Measurements from ENCODE around the gene LRRC23.

LRRC23 gene

GRCh38 chr12:6916426-6917200 lies 12.0 kb downstream of the LRRC23 start:
- H3K27ac ChIP-seq (ENCODE audit: low read length, poor library complexity, severe bottlenecking), result no peak overlapping the region
- H2BK15ac ChIP-seq (ENCODE audit: low read depth, poor library complexity, severe bottlenecking), result no peak overlapping the region
- H4K91ac ChIP-seq (ENCODE audit: low read length), result no peak overlapping the region
- H3K79me1 ChIP-seq (replicated peaks; ENCODE audit: low read length, poor library complexity, severe bottlenecking), result no peaks in the 10 kb centered on the region
- H2AK5ac ChIP-seq (ENCODE audit: low read length, severe bottlenecking), result no peak overlapping the region
- H2BK12ac ChIP-seq (ENCODE audit: low read length in 2 of 2), result no peak overlapping the region
- peak overlapping the region; percentile 15 for H3K9ac ChIP-seq (ENCODE audit: low read length)
- H3K4ac ChIP-seq (ENCODE audit: low read depth in 1 of 2, low read length in 2 of 2), result peak overlapping the region in 1 of 2 experiments; percentile 28
- no peak overlapping the region for H3K18ac ChIP-seq (ENCODE audit: low read depth in 1 of 2, low read length in 2 of 2)
- peaks cover 26% of the 10 kb centered on the region for H3K4me1 ChIP-seq (ENCODE audit: control insufficient read depth, insufficient read depth, low read depth, low read length)
- no peak overlapping the region for H4K8ac ChIP-seq (ENCODE audit: low read length)
- peaks cover 0 to 13% of the 10 kb centered on the region in 2 experiments for H3K27me3 ChIP-seq (ENCODE audit: control insufficient read depth in 1 of 2, insufficient read depth in 1 of 2, low read length in 2 of 2)
- no peak for DNase-seq
- H3K4me3 ChIP-seq (ENCODE audit: insufficient read depth in 1 of 2, low read depth in 1 of 2, low read length in 2 of 2), result no peak overlapping the region
- H3K36me3 ChIP-seq (ENCODE audit: control insufficient read depth in 1 of 2, insufficient read depth in 2 of 2, low read depth in 1 of 2, low read length in 2 of 2), result peaks cover 4 to 36% of the 10 kb centered on the region in 2 experiments
- H3K14ac ChIP-seq (ENCODE audit: low read length in 2 of 2), result no peak overlapping the region
- no peaks in the 10 kb centered on the region for H3K9me3 ChIP-seq (ENCODE audit: control insufficient read depth, low read length)
- H2BK5ac ChIP-seq (ENCODE audit: low read depth, low read length, poor library complexity, severe bottlenecking), result no peak overlapping the region
- 93% methylated on average over 11 of the region's 11 CpGs for WGBS
- H3K4me2 ChIP-seq (ENCODE audit: low read length, poor library complexity, severe bottlenecking), result no peak overlapping the region
- H2BK120ac ChIP-seq (ENCODE audit: low read depth, low read length), result no peak overlapping the region
- H3K23ac ChIP-seq (ENCODE audit: low read length in 2 of 2), result no peak overlapping the region
- no peak overlapping the region for H2AFZ ChIP-seq (ENCODE audit: low read depth, low read length)

- H3K23ac ChIP-seq (ENCODE audit: low read length in 2 of 2), result no peak overlapping the region
- no peak for DNase-seq
- peaks cover 0 to 5% of the 10 kb centered on the region in 2 experiments for H3K27me3 ChIP-seq (ENCODE audit: control insufficient read depth in 1 of 2, insufficient read depth in 1 of 2, low read length in 2 of 2)
- no peak overlapping the region for H2AK5ac ChIP-seq (ENCODE audit: low read length, severe bottlenecking)
- H3K4me1 ChIP-seq (ENCODE audit: control insufficient read depth, insufficient read depth, low read depth, low read length), result peaks cover 30% of the 10 kb centered on the region
- H3K4ac ChIP-seq (ENCODE audit: low read depth in 1 of 2, low read length in 2 of 2), result no peak overlapping the region
- H2BK5ac ChIP-seq (ENCODE audit: low read depth, low read length, poor library complexity, severe bottlenecking), result no peak overlapping the region
- no peaks in the 10 kb centered on the region for H3K9me3 ChIP-seq (ENCODE audit: control insufficient read depth, low read length)
- no peak overlapping the region for H2BK120ac ChIP-seq (ENCODE audit: low read depth, low read length)
- H2BK12ac ChIP-seq (ENCODE audit: low read length in 2 of 2), result no peak overlapping the region
- no peak overlapping the region for H3K14ac ChIP-seq (ENCODE audit: low read length in 2 of 2)
- WGBS, result 62% methylated on average over 14 of the region's 14 CpGs
- no peak overlapping the region for H3K4me3 ChIP-seq (ENCODE audit: insufficient read depth in 1 of 2, low read depth in 1 of 2, low read length in 2 of 2)
- no peak overlapping the region for H4K8ac ChIP-seq (ENCODE audit: low read length)
- H2AFZ ChIP-seq (ENCODE audit: low read depth, low read length), result no peak overlapping the region
- no peak overlapping the region for H4K91ac ChIP-seq (ENCODE audit: low read length)
- no peak overlapping the region for H3K18ac ChIP-seq (ENCODE audit: low read depth in 1 of 2, low read length in 2 of 2)
- peak overlapping the region; percentile 15 for H3K9ac ChIP-seq (ENCODE audit: low read length)
- H3K79me1 ChIP-seq (replicated peaks; ENCODE audit: low read length, poor library complexity, severe bottlenecking), result no peaks in the 10 kb centered on the region
- H3K4me2 ChIP-seq (ENCODE audit: low read length, poor library complexity, severe bottlenecking), result no peak overlapping the region
- H3K36me3 ChIP-seq (ENCODE audit: control insufficient read depth in 1 of 2, insufficient read depth in 2 of 2, low read depth in 1 of 2, low read length in 2 of 2), result peaks cover 4 to 46% of the 10 kb centered on the region in 2 experiments
- H3K27ac ChIP-seq (ENCODE audit: low read length, poor library complexity, severe bottlenecking), result no peak overlapping the region
- H2BK15ac ChIP-seq (ENCODE audit: low read depth, poor library complexity, severe bottlenecking), result no peak overlapping the region
Observed at GRCh38 chr12:6917491-6918231, 13.0 kb downstream of the LRRC23 start.

- H3K23ac ChIP-seq (ENCODE audit: low read length in 2 of 2), result no peak overlapping the region
- no peak overlapping the region for H3K4ac ChIP-seq (ENCODE audit: low read depth in 1 of 2, low read length in 2 of 2)
- H3K4me3 ChIP-seq (ENCODE audit: insufficient read depth in 1 of 2, low read depth in 1 of 2, low read length in 2 of 2), result no peak overlapping the region
- H2BK5ac ChIP-seq (ENCODE audit: low read depth, low read length, poor library complexity, severe bottlenecking), result no peak overlapping the region
- H3K14ac ChIP-seq (ENCODE audit: low read length in 2 of 2), result no peak overlapping the region
- no peak for DNase-seq
- no peak overlapping the region for H2AFZ ChIP-seq (ENCODE audit: low read depth, low read length)
- no peak overlapping the region for H2BK12ac ChIP-seq (ENCODE audit: low read length in 2 of 2)
- 75% methylated on average over 7 of the region's 7 CpGs for WGBS
- peaks cover 0 to 5% of the 10 kb centered on the region in 2 experiments for H3K27me3 ChIP-seq (ENCODE audit: control insufficient read depth in 1 of 2, insufficient read depth in 1 of 2, low read length in 2 of 2)
- H3K27ac ChIP-seq (ENCODE audit: low read length, poor library complexity, severe bottlenecking), result no peak overlapping the region
- peaks cover 25% of the 10 kb centered on the region for H3K4me1 ChIP-seq (ENCODE audit: control insufficient read depth, insufficient read depth, low read depth, low read length)
- H2BK15ac ChIP-seq (ENCODE audit: low read depth, poor library complexity, severe bottlenecking), result no peak overlapping the region
- H3K9ac ChIP-seq (ENCODE audit: low read length), result no peak overlapping the region
- H2BK120ac ChIP-seq (ENCODE audit: low read depth, low read length), result no peak overlapping the region
- H2AK5ac ChIP-seq (ENCODE audit: low read length, severe bottlenecking), result peak overlapping the region; percentile 3
- H3K18ac ChIP-seq (ENCODE audit: low read depth in 1 of 2, low read length in 2 of 2), result no peak overlapping the region
- no peaks in the 10 kb centered on the region for H3K79me1 ChIP-seq (replicated peaks; ENCODE audit: low read length, poor library complexity, severe bottlenecking)
- H3K9me3 ChIP-seq (ENCODE audit: control insufficient read depth, low read length), result no peaks in the 10 kb centered on the region
- peaks cover 4 to 60% of the 10 kb centered on the region in 2 experiments for H3K36me3 ChIP-seq (ENCODE audit: control insufficient read depth in 1 of 2, insufficient read depth in 2 of 2, low read depth in 1 of 2, low read length in 2 of 2)
- no peak overlapping the region for H4K91ac ChIP-seq (ENCODE audit: low read length)
- H3K4me2 ChIP-seq (ENCODE audit: low read length, poor library complexity, severe bottlenecking), result no peak overlapping the region
- H4K8ac ChIP-seq (ENCODE audit: low read length), result no peak overlapping the region
Observed at GRCh38 chr12:6919588-6919987, 15.0 kb downstream of the LRRC23 start.

- H3K4me1 ChIP-seq (ENCODE audit: control insufficient read depth, insufficient read depth, low read depth, low read length), result peaks cover 33% of the 10 kb centered on the region
- no peak overlapping the region for H2BK15ac ChIP-seq (ENCODE audit: low read depth, poor library complexity, severe bottlenecking)
- no peak overlapping the region for H2BK120ac ChIP-seq (ENCODE audit: low read depth, low read length)
- H2AK5ac ChIP-seq (ENCODE audit: low read length, severe bottlenecking), result no peak overlapping the region
- H4K91ac ChIP-seq (ENCODE audit: low read length), result no peak overlapping the region
- no peak overlapping the region for H3K4me3 ChIP-seq (ENCODE audit: insufficient read depth in 1 of 2, low read depth in 1 of 2, low read length in 2 of 2)
- H3K36me3 ChIP-seq (ENCODE audit: control insufficient read depth in 1 of 2, insufficient read depth in 2 of 2, low read depth in 1 of 2, low read length in 2 of 2), result peaks cover 4 to 54% of the 10 kb centered on the region in 2 experiments
- H3K18ac ChIP-seq (ENCODE audit: low read depth in 1 of 2, low read length in 2 of 2), result no peak overlapping the region
- no peaks in the 10 kb centered on the region for H3K79me1 ChIP-seq (replicated peaks; ENCODE audit: low read length, poor library complexity, severe bottlenecking)
- H3K27me3 ChIP-seq (ENCODE audit: control insufficient read depth in 1 of 2, insufficient read depth in 1 of 2, low read length in 2 of 2), result no peaks in the 10 kb centered on the region
- no peak overlapping the region for H3K14ac ChIP-seq (ENCODE audit: low read length in 2 of 2)
- no peak overlapping the region for H3K27ac ChIP-seq (ENCODE audit: low read length, poor library complexity, severe bottlenecking)
- H2AFZ ChIP-seq (ENCODE audit: low read depth, low read length), result no peak overlapping the region
- H4K8ac ChIP-seq (ENCODE audit: low read length), result no peak overlapping the region
- no peak overlapping the region for H3K4ac ChIP-seq (ENCODE audit: low read depth in 1 of 2, low read length in 2 of 2)
- H3K4me2 ChIP-seq (ENCODE audit: low read length, poor library complexity, severe bottlenecking), result no peak overlapping the region
- no peak overlapping the region for H3K9ac ChIP-seq (ENCODE audit: low read length)
- no peak for DNase-seq
- H2BK5ac ChIP-seq (ENCODE audit: low read depth, low read length, poor library complexity, severe bottlenecking), result no peak overlapping the region
- WGBS, result 92% methylated on average over 6 of the region's 7 CpGs
- H2BK12ac ChIP-seq (ENCODE audit: low read length in 2 of 2), result no peak overlapping the region
- H3K9me3 ChIP-seq (ENCODE audit: control insufficient read depth, low read length), result no peaks in the 10 kb centered on the region
- H3K23ac ChIP-seq (ENCODE audit: low read length in 2 of 2), result no peak overlapping the region
Observed at GRCh38 chr12:6921539-6921938, 16.9 kb downstream of the LRRC23 start.
